Non-pigmented ciliary epithelial cell (primary cell): ENCODE measurements around the gene ERFL.

ENCODE experiments used
- DNase-seq: peaks from one replicate; pipeline ENCODE4 v3.0.0-alpha.2; 2010; ENCODE audit warnings: low read depth

ERFL gene

DNA sequence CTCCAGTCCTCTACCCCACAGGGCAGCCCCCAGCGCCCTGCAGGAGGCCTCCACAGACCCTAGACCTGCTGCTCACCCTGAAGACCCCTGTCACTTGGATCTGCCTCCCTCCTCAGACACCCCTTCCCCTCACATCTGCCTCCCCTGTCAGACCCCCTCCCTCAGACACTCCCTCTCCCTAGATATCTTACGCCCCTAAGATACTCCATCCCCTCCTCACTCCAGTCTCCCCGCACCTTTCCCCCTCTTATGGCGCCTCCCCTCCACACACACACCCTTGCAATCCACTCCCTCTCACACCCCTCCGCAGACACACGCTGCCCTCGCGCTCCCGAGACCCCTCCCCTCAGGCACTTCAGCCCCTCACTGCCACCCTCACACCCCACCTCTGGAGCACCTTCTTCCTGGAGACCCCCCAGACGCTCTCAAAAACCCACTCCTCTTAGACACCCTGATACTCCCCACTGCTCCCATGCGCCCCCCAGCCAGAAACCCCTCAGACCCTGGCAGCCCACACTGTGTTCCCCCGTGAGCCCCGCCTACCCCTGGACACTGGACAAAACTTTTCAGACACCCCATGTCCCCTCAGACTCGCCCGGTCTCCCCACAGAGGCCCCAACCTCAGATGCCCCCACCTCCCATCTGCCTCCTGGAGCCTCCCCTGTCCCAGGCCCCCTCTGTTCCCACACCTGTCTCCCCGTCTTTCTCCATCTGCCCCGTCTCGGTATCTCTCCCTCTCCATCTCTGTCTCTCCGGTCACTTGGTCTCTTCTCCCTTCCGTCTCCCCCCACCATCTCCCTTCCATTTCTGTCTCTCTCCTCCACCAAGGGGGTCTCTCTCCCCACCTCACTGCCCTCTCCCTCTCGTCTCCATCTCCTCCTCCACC lies 14.5 kb downstream of the ERFL start:
- DNase-seq = no peak

DNA sequence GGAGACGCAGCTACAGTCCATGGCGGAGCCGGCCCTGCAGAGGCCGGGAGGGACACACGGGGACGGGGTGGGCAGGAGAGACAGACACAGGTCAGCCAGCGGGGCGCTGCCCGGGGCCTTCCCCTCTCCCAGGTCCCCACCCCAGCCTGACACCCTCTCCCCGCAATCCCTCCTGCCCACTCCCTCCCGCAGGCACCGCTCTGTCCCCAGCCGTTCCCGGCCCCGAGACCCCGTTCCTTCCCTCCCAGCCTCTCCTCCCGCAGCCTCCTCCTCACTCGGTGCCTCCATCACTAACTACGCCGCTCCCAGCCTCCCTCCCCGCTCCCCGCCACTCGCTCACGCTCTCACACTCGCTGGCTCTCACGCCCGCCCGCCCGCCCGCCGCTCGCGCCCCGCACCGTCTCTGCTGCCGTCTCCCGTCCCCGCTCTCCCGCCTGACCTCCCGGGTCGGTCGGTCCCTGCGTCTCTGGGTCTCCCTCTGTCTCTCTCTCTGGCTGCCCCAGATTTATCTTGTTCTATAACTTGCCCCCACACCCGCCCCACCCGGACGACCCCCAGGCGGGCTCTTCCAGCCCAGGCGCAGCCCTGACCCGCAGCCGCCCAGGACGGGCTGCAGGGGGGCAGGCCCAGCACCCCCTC lies 15.2 kb downstream of the ERFL start:
- DNase-seq = no peak

DNA sequence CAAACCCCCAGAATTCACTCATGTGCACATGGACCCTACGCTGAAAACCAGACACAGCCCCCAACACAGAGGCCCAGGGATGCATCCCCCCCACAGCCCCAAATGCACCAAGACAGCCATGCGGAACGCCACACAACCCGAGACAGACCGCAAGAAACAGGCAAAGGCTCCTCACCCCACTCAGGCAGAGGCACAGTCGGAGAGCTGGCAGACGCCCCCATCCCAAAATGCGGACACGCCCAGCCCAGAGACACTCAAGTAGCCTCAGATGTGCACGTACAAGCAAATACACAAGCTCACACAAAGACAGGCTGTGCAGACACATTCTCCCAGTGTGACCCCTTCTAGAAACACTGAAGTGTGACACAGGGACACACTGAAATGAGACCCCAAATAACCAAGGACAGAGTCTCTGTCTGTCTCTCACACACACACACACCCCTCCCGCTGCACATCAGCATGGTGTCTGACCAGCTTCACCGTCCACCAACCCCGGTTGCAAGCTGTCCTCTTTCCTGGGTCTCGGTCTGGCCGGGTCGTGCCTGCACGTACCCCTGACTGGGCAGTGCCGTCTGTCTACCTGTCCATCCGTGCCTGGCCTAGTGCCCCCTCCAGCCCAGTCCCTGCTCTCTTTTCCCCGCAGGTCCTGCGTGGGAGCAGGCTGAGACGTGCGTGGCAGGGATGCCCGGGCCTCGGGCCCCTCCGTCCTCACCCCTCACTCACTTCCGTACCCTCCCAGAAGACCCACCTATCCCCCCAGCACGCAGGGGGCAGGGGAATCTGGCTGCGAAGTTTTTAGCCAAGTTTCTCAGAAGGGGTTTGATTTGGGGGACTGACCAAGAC lies 16.1 kb downstream of the ERFL start:
- DNase-seq = no peak

DNA sequence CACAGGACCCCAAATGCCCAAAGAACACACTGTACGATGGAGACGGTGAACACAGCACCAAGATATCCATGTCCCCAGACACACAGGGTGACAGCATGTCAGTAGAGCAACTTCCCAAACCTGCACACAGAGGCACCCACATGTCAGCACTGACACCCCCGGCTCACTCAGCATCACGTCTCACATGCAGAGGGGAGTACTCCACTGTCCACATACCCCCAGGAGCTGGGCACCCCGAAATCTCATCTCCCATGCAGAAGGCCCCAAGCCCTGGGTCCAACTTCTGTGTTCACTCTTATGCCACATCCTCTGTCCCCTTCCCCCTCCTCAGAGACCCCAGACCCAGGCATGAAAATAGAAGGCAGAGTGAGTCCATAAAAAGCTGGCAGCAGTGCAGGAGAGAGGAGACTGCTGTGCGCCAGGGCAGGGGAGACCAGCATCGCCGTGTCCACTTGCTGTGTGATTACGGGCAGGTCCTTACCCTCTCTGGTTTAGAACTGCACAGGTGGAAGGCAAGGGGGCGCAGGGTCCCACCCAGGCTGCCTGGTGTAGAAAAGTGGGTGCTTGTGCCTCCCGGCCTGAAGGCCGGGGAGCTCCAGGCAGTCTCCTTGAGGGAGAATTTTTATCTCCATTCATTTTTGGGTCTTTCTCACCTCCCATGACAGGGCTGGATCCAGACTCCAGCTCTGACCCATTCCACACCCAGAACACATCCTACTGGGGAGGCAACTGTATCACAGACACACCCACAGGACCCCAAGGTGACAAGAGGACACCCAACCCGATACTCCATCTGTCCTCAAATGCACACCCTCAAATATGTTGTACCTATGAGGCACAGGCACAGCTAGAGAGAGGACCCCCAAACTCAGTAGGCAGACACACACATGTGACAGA lies 17.0 kb downstream of the ERFL start:
- no peak for DNase-seq

DNA sequence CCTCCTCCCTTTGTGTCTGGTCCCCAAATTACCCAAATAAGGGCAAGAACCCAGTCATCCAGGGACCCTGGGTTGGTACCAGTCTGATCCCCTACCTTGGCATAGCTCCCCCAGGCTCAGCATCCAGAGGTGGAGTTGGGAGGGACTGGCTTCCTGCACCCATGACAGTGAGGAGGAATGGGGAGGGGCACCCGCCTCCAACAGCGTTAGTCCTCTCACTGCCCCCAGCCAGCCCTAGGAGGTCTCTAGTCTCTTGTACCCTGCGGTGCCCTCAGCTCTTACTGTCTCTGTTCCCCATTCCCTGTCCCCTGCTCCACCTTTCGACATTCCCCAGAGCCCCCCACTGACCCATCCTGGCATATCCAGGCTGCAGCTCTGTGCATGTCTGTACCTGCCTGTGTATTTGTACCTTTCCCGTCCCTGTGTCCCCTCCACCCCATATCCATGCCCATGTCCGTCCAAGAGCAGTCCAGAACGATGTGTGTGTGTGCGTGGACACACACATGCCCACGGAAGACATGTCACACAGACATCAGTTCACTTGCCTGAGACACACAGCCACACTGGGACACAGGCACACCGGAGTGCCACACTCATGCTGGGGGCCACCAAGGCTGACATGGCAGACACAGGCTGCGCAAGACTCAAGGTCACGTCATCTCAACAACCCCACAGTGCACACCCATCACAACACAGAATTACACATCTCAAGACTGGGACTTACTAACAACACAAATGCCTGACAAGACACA lies 17.8 kb downstream of the ERFL start:
- DNase-seq = no peak

DNA sequence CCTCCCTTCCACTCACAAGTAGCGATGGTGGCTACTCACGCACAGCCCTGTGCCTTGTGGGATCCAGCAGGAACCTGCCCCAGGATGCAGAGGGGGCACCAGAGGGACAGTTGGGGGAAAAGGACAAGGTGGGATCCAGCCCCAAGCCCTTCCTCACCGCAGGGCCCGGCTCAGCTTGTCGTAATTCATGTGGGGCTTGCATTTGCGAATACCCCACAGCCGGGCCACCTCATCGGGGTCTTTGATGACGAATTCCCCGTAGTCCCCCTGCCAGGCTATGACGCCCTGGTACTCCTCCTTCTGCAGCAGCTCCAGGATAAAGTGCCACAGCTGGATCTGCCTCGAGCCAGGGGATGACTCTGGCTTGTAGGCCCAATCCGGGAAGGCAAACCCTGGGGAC lies 18.5 kb downstream of the ERFL start:
- DNase-seq = no peak

DNA sequence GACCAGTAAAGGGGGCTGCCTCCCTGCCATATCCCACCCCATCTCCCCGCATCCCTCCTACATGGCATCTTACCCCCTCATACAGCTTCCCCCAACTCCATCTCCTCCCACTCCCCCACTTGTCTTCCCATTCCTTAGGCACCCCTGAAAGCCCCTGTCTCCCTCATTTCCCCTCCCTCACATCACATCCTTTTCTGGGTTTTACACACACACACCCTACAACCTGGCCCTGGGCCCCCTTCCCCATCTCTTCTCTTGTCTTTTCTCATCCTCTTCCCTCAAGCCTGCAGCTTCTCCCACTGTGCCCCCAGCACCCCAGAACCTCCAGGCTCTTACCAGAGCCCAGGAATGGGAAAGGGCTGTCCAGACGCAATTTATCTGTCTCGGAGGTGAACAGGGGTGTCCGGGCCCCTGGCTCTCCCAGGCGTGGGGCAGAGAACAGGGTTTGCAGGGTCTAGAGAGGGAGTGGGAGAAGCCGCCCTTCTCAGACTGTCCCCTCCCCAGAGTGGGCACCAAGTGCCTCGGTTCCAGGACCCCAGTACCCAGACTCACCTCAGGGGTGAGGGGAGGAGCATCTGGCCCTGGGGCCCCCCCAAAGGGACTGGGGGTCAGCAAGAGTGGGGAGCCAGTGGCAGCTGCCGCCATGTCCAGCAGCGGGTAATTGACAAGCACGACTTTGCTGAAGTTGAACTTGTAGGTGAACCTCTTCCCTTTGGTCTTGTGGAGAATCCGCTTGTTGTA lies 19.4 kb downstream of the ERFL start:
- no peak for DNase-seq

DNA sequence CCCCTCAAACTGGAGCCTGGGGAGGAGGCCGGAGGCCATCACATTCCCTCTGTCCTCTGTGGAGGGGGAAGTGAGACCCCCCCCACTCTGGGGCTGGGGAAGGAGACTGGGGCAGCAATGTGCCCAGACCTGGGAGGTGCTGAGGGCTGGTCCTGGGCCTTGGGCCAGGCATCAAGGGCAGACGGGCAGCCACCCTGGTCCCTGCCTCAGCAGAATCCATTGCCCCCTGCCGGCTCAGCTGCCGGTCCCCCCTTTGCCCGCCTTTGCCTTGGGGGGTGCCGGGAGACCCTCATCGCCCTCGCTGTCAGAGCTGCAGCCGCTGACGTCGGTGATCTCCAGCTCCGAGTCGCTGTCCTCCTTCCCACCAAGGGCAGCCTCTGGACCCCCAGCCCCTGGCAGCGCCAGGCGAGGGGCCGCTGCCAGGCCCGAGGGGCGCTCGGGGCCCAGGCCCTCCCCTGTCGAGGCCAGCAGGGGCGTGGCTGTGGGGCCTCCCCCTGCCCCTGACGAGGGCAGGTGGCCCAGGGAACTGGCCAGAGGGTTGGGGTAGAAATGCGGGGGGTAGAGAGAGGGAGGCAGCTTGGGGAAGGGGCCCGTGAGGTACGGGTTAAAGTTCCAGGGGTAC lies 20.1 kb downstream of the ERFL start:
- no peak for DNase-seq

DNA sequence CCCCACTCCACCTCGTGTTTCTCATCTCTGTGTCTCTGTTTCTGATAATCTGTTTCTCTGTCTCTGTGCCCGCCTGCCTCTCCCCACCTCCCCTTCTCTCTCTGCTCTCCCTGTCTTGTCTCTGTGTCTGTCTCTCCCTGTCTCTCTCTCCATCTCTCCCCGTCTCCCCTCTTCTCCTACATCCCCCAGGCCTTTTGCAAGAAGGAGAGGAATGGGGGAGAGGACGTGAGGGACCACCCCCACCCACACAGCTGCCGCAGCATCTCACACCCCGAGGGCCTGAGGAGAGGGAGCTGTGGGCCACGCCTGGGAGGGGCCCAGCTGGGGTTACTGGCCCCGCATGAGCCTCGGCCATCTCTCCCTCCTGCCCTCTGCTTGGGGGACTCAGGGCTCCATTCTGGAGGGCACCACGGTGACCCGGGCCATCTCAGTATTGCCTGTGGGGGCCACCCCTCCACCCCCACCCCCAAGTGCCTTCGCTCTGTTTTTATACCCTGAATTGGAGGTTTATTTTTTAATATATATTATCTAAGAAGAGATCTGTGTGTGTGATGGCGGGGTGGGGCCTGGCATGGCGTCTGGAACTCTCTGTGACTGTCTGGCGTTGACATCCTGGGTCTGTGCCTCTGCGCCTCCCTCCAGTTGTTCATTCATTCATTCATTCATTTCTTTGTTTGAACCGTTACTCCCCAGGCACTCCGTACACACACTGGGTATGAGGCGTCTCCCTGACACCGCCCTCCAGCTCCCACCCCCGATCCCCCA lies 21.2 kb downstream of the ERFL start:
- no peak for DNase-seq

DNA sequence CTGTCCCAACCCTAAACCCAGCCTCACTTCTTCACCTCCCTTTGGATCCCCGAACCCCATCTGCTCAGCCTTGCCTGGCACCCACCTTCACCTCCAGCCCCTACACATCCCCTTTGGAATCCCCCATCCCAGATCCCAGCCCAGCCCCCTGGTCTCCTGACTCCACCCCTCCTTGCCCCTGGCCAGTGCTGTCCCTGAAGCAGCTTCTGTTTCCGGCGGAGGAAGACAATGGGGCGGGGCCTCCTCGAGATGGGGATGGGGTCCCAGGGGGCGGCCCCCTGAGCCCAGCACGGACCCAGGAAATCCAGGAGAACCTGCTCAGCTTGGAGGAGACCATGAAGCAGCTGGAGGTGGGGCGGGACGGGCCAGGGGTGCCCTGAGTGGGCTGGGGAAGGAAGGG lies 22.0 kb downstream of the ERFL start:
- no peak for DNase-seq

DNA sequence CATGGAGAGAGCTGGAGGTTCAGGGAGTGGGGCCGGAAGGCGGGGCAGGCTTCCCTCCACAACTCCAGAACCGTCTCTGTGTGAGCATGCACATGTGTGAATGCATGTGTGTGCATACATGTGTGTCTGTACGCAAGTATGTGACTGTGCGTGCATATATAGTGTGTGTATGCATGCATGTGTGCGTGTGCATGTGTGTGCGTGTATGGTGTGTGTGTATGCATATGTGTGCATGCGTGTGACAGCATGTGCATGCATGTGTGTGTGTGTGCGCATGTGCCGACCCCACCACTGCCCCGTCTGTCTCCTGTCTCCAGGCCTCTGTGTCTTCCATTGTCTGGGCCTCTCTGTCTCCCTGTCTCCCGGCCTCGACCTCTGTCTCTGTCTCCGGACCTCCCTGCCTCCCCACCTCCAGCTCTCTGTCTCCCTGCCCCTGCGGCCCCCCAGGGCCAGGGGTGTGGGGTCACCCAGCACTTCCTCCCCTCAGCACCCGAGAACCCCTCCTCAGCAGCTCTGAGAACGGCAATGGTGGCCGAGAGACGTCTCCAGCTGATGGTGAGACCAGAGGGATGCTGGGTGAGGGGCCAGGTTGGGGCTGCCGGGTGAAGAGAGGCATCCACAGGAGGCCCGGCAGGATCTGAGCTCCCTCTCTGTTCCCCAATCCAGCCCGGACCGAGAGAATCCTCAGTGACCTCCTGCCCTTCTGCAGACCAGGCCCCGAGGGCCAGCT lies 22.8 kb downstream of the ERFL start:
- no peak for DNase-seq

DNA sequence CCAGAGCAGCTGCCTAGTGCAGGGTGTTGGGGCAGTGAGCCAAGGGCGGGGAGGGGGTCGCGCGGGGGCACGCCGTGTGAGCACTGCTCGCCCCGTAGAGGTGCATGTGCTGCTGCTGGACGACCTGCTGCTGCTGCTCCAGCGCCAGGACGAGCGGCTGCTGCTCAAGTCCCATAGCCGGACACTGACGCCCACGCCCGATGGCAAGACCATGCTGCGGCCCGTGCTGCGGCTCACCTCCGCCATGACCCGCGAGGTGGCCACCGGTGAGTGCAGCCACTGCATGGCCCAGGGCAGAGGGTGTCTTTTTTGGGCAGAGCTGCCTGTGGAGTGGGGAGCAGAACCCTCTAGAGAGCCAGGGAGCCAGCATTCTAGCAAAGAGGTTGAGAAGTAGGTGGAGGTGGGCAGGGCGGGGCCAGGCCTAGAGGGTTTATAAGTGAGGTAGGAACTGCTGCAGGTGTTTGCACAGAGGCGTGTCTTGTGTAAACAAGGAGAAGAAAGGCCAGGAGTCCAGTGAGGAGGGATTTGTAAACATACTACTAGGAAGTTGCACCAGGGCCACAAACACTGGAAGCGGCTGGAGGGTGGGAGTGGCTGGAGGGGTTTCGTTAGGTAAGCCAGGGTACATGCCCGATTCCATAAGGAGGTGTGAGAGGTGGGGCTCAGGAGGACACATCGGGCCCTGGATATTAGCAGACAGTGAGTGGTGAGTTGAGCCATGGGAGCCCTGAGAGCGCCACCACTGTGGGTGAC lies 24.0 kb downstream of the ERFL start:
- DNase-seq = no peak

DNA sequence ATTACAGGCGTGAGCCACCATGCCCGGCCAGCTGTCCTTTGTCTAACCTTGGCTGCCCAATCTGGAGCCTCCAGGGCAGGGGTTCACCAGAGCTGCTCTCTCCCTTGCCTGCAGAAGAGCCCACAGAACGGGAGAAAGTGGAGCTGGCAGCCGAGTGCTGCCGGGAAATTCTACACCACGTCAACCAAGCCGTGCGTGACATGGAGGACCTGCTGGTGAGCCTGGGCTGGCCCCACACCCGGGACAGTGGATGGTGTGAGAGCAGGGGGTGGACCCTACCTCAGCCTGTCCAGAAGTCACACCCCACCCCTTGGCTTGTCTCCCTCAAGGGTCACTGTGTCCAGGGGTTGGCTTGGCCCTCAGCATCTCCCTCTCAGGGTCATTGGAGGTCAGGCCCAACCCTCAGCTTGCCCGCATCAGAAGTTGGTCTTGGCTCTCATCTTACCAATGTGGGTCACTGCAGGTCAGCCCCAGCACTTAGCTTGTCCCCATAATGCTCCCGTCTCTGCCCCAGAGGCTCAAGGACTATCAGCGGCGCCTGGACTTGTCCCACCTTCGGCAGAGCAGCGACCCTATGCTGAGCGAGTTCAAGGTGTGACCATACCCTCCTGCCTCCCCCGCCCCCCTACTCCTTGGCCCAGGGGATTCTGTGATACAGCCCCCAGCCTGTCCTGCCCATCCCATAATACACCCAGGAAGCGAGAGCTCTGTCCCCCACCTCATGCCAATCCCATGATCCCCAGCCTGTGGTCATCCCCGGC lies 24.9 kb downstream of the ERFL start:
- DNase-seq = no peak

DNA sequence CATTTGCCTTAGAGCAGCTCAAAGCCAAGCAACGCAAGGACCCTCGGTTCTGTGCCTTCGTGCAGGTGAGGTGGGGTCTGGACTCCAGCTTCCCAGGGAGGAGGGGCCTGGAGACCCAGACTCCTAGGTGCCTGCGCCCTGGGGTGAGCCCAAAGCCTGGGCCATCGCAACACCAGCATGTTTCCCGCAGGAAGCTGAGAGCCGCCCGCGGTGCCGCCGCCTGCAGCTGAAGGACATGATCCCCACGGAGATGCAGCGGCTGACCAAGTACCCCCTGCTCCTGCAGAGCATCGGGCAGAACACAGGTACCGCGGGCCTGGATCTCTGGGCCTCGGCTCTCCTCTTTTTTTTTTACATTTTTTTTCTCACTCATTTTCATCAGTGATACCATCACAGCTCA lies 25.7 kb downstream of the ERFL start:
- DNase-seq = no peak

DNA sequence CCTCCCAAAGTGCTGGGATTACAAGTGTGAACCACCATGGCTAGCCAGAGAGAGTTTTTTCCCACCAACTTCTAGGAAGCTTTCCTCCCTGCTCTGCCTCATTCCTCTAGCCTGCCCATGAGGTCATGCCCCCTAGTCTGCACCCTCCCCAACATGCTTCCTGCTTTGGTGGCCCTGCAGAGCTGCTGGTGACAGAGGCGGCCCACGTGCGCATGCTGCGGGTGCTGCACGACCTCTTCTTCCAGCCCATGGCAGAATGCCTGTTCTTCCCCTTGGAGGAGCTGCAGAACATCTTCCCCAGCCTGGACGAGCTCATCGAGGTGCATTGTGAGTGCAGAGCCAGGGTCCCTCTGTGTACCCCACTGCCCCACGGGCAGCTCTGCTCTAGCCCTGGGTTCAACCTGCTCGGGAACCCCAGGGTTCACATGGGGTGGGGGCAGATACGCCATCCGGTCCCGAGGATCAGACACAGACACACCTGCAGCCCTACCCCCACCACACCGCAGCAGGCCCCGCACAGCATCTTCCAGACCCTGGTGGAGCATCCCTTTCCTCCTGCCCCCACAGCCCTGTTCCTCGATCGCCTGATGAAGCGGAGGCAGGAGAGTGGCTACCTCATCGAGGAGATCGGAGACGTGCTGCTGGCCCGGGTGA lies 26.4 kb downstream of the ERFL start:
- no peak for DNase-seq

DNA sequence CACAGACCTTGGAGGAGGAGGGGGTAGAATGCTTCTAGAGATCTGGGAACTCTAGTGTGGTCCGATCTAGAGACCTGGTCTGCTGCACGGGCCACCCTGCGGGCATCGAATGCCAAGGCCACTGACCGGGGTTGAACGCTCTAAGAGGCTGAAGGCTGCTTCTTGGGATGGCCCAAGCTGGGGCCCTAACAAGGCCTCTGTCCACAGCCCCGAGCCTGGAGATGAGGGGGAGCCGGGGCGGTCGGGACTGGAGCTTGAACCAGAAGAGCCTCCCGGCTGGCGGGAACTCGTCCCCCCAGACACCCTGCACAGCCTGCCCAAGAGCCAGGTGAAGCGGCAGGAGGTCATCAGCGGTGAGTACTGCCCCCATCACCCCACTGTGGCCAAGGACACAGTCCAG lies 30.0 kb downstream of the ERFL start:
- no peak for DNase-seq
